HL-60 (cell line): ENCODE data around the gene TPO.

Experiments
- DNase-seq, 2 experiments: peaks; one replicate each; pipeline ENCODE4 v3.0.0-alpha.2; 2010 to 2020; ENCODE audit warnings: low read depth in 1 of 2, low spot score in 1 of 2
- H3K27ac ChIP-seq: fragments of 250-450 bp; sonication (Bioruptor Pico); replicated peaks from 2 replicates; pipeline ENCODE4 v1.5.1; 2020; ENCODE audit warnings: mild to moderate bottlenecking, moderate library complexity
- H3K27me3 ChIP-seq: fragments of 250-450 bp; sonication (Bioruptor Pico); 2 replicates; pipeline ENCODE4 v1.5.1; 2021; ENCODE audit warnings: mild to moderate bottlenecking, moderate library complexity; ENCODE audit not compliant: insufficient read depth, poor library complexity, severe bottlenecking
- H3K4me3 ChIP-seq: replicated peaks from 2 replicates; pipeline ENCODE4 v1.5.1; 2011; ENCODE audit warnings: mild to moderate bottlenecking, control low read depth, low read length; ENCODE audit not compliant: insufficient read depth
- GABPA ChIP-seq: IDR thresholded peaks from 2 replicates; pipeline ENCODE4 v1.6.1; 2012; ENCODE audit warnings: low read depth
- POLR2AphosphoS5 ChIP-seq: IDR thresholded peaks from 2 replicates; pipeline ENCODE4 v1.6.1; 2012; ENCODE audit warnings: low read depth
- SPI1 ChIP-seq: IDR thresholded peaks from 2 replicates; pipeline ENCODE4 v1.6.1; 2012; ENCODE audit warnings: low read depth, mild to moderate bottlenecking, borderline replicate concordance
- TF ChIP-seq, protein P1 (sequence below): IDR thresholded peaks from 2 replicates; pipeline ENCODE4 v1.6.1; 2012; ENCODE audit warnings: low read depth; ENCODE audit not compliant: insufficient replicate concordance
- TF ChIP-seq, protein P2 (sequence below): IDR thresholded peaks from one replicate; pipeline ENCODE4 v1.5.1; 2011; ENCODE audit warnings: low read length, control low read depth, inconsistent platforms; ENCODE audit not compliant: insufficient read depth

TPO gene

DNA sequence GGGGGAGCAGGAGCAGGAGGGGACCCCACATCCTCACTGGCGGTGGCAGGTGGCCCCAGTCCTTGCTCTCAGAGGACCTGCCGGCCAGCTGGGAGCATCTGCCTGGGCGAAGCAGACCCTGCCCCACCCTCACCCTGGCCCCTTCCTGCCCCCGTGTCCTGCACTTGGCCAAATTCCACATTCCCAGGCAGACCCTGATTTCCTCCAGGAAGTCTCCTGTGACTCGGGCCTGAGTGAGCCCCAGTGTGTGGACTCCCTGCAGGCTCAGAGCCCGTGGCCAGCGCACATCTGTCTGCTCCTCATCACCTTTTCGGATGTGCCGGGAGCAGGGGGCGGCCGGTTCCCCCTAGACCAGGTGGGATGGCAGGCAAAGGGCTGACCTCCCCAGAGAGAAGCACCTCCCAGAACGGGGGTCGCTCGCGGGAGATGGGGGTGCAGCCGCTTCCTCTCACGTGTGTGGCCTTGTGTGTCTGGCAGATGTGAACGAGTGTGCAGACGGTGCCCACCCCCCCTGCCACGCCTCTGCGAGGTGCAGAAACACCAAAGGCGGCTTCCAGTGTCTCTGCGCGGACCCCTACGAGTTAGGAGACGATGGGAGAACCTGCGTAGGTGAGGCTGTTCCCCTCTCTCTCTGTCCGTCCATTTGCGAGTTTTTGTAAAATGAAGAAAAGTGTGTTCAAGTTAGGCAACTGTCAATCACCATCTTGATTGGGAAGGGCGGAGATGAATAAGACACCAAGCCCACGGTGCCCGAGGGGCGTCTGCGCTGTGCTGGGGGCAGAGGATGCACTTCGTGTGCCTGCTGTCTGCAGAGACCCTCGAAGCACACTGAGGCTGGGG is 90.4 kb downstream of the TPO start:
- no peaks in the 10 kb centered on the region for H3K27me3 ChIP-seq
- DNase-seq = no peak
- no peak overlapping the region for H3K27ac ChIP-seq
- H3K4me3 ChIP-seq = no peak overlapping the region
- no peak for TF ChIP-seq SPI1

DNA sequence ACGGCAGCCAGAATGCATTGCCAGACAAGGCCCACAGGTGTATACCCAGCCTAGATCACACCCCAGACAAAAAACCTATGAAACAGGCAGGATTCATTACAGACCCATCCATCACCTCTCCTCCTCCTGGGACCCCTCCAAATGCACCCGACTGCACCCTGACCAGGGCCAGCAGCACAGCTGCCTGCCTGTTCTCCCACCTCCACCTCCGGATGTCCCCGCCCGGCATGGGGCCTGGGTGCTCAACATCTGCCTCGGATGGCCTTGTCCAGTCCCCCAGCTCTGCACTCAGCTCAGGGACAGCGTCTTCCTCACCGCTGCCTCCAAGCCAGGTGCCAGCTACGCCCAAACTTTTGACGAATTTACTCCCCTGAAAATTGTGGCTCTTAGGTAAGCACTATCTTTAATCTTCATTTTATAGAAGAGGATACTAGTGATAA is 91.1 kb downstream of the TPO start:
- no peak overlapping the region for H3K27ac ChIP-seq
- TF ChIP-seq POLR2AphosphoS5 = no peak
- TF ChIP-seq, protein P1, sequence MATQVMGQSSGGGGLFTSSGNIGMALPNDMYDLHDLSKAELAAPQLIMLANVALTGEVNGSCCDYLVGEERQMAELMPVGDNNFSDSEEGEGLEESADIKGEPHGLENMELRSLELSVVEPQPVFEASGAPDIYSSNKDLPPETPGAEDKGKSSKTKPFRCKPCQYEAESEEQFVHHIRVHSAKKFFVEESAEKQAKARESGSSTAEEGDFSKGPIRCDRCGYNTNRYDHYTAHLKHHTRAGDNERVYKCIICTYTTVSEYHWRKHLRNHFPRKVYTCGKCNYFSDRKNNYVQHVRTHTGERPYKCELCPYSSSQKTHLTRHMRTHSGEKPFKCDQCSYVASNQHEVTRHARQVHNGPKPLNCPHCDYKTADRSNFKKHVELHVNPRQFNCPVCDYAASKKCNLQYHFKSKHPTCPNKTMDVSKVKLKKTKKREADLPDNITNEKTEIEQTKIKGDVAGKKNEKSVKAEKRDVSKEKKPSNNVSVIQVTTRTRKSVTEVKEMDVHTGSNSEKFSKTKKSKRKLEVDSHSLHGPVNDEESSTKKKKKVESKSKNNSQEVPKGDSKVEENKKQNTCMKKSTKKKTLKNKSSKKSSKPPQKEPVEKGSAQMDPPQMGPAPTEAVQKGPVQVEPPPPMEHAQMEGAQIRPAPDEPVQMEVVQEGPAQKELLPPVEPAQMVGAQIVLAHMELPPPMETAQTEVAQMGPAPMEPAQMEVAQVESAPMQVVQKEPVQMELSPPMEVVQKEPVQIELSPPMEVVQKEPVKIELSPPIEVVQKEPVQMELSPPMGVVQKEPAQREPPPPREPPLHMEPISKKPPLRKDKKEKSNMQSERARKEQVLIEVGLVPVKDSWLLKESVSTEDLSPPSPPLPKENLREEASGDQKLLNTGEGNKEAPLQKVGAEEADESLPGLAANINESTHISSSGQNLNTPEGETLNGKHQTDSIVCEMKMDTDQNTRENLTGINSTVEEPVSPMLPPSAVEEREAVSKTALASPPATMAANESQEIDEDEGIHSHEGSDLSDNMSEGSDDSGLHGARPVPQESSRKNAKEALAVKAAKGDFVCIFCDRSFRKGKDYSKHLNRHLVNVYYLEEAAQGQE = no peak
- TF ChIP-seq GABPA = no peak
- TF ChIP-seq, protein P2, sequence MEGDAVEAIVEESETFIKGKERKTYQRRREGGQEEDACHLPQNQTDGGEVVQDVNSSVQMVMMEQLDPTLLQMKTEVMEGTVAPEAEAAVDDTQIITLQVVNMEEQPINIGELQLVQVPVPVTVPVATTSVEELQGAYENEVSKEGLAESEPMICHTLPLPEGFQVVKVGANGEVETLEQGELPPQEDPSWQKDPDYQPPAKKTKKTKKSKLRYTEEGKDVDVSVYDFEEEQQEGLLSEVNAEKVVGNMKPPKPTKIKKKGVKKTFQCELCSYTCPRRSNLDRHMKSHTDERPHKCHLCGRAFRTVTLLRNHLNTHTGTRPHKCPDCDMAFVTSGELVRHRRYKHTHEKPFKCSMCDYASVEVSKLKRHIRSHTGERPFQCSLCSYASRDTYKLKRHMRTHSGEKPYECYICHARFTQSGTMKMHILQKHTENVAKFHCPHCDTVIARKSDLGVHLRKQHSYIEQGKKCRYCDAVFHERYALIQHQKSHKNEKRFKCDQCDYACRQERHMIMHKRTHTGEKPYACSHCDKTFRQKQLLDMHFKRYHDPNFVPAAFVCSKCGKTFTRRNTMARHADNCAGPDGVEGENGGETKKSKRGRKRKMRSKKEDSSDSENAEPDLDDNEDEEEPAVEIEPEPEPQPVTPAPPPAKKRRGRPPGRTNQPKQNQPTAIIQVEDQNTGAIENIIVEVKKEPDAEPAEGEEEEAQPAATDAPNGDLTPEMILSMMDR = no peak
- TF ChIP-seq SPI1 = no peak
- H3K4me3 ChIP-seq = no peak overlapping the region
- no peaks in the 10 kb centered on the region for H3K27me3 ChIP-seq
- no peak for DNase-seq

DNA sequence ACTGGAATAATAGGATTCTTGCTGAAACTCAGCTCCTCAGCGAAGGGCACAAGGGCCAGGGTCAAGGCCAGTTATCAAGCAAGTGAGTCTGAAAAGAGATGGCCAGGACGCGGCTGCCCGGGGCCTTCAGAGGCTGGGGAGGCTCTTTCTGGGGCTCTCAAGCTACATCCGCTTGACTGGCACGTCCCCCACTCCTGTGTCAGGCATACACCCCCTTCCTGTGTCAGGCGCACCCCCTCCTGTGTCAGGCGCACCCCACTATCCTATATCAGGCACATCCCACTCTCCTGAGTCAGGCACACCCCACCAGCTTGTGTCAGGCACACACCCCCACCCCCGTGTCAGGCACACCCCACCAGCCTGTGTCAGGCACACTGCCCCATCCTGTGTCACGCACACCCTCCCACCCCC is 91.8 kb downstream of the TPO start:
- Histone ChIP-seq H3K27ac (no peak overlapping the region), H3K4me3 (no peak overlapping the region), H3K27me3 (no peaks in the 10 kb centered on the region)
- no peak for DNase-seq
- no peak for TF ChIP-seq POLR2AphosphoS5

DNA sequence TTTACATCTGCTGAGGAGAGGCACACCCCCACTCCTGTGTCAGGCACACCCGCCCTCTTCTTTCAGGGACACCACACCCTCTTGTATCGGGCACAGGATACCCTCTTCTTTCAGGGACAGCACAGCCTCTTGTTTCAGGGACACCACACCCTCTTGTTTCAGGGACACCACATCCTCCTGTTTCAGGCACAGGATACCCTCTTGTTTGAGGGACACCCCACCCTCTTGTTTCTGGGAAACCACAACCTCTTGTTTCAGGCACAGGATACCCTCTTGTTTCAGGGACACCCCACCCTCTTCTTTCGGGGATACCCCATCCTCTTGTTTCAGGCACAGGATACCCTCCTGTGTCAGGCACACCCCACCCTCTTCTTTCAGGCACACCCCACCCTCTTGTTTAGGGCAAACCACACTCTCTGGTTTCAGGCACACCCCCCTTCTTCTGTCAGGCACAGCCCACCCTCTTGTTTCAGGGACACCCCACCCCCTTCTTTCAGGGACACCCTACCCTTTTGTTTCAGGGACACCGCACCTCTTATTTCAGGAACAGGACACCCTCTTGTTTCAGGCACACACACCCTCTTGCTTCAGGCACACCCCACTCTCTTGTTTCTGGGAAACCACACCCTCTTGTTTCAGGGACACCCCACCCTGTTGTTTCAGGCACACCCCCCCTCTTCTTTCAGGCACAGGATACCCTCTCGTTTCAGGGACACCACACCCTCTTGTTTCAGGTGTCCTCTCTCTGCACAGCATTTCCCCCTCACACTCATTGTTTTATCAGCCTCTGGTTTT is 96.2 kb downstream of the TPO start:
- Histone ChIP-seq H3K27me3 (no peaks in the 10 kb centered on the region), H3K27ac (no peak overlapping the region), H3K4me3 (no peak overlapping the region)
- DNase-seq = no peak
- TF ChIP-seq, protein P2 = no peak
- TF ChIP-seq POLR2AphosphoS5 = no peak
- TF ChIP-seq, protein P1 = no peak
- no peak for TF ChIP-seq GABPA
- TF ChIP-seq SPI1 = no peak
